Stimulated activated naive CD8-positive, alpha-beta T cell treated with anti-CD3 and anti-CD28 coated beads, Interleukin-15, amount 100 ng/mL, for 72 hours (primary cell): ENCODE data around the gene CNN2.
A peak's percentile ranks its signal among the peaks of the same experiment; 100 is the strongest.

Source experiments
- ATAC-seq: fragments of 150-1000 bp; cut with Tn5 transposase; 2 replicates; pipeline ENCODE4 v1.10.0; 2021; ENCODE audit warnings: mild to moderate bottlenecking, moderate library complexity
- DNase-seq, 2 donors: peaks; one replicate each; pipeline ENCODE4 v3.0.0; 2021 to 2022
- H3K27ac Mint-ChIP-seq, 2 donors: one replicate each; pipeline ENCODE4 v1.8.0; 2022; ENCODE audit warnings: mild to moderate bottlenecking in 2 of 2, mixed read lengths in 2 of 2, moderate library complexity in 2 of 2
- H3K27me3 Mint-ChIP-seq: one replicate; pipeline ENCODE4 v1.8.0; 2022; ENCODE audit warnings: mixed read lengths
- H3K4me1 Mint-ChIP-seq: one replicate; pipeline ENCODE4 v1.8.0; 2022; ENCODE audit warnings: mild to moderate bottlenecking, mixed read lengths
- H3K4me3 Mint-ChIP-seq, 2 donors: one replicate each; pipeline ENCODE4 v1.8.0; 2022; ENCODE audit warnings: mild to moderate bottlenecking in 2 of 2, mixed read lengths in 2 of 2, moderate library complexity in 1 of 2
- H3K9me3 Mint-ChIP-seq, 2 donors: one replicate each; pipeline ENCODE4 v1.8.0; 2022; ENCODE audit warnings: mixed read lengths in 2 of 2

Gene CNN2

GRCh38 chr19:1027650-1028061, 1.2 kb downstream of the CNN2 start:
- Mint-ChIP-seq H3K27ac (peak overlapping the region; percentile 72 to 93), H3K27me3 (no peaks in the 10 kb centered on the region), H3K4me1 (peaks cover 46% of the 10 kb centered on the region), H3K9me3 (no peaks in the 10 kb centered on the region), H3K4me3 (peak overlapping the region; percentile 89 to 96)
- ATAC-seq: peak; percentile 33
- DNase-seq: peak in 1 of 2 donors; percentile 38

- H3K4me3 Mint-ChIP-seq: peak overlapping the region; percentile 89 to 96
- ATAC-seq (peak; percentile 69), DNase-seq (peak; percentile 43 to 63)
- H3K4me1 Mint-ChIP-seq: peaks cover 51% of the 10 kb centered on the region
- H3K27me3 Mint-ChIP-seq: no peaks in the 10 kb centered on the region
- H3K27ac Mint-ChIP-seq: peak overlapping the region; percentile 72 to 93
- no peaks in the 10 kb centered on the region for H3K9me3 Mint-ChIP-seq
Measured at GRCh38 chr19:1028062-1028926, 1.9 kb downstream of the CNN2 start.

- Mint-ChIP-seq H3K27ac (no peak overlapping the region), H3K4me3 (no peak overlapping the region), H3K4me1 (peaks cover 65% of the 10 kb centered on the region), H3K9me3 (no peaks in the 10 kb centered on the region), H3K27me3 (no peaks in the 10 kb centered on the region)
- ATAC-seq (no peak), DNase-seq (no peak)
Measured at GRCh38 chr19:1032264-1032867, 6.0 kb downstream of the CNN2 start.

- Mint-ChIP-seq H3K9me3 (no peaks in the 10 kb centered on the region), H3K4me1 (peaks cover 73% of the 10 kb centered on the region), H3K27ac (no peak overlapping the region), H3K4me3 (no peak overlapping the region), H3K27me3 (no peaks in the 10 kb centered on the region)
- ATAC-seq (no peak), DNase-seq (no peak)
Measured at GRCh38 chr19:1035998-1036621, 9.7 kb downstream of the CNN2 start.

GRCh38 chr19:1037621-1038064, 11.2 kb downstream of the CNN2 start:
- Mint-ChIP-seq H3K4me1 (peaks cover 78% of the 10 kb centered on the region), H3K4me3 (peak overlapping the region; percentile 60 to 94)

GRCh38 chr19:1038978-1039645, 12.7 kb downstream of the CNN2 start:
- no peaks in the 10 kb centered on the region for H3K9me3 Mint-ChIP-seq
- peak overlapping the region in 1 of 2 donors; percentile 57 for H3K27ac Mint-ChIP-seq
- DNase-seq (no peak), ATAC-seq (no peak)
- H3K4me1 Mint-ChIP-seq: peaks cover 75% of the 10 kb centered on the region
- no peaks in the 10 kb centered on the region for H3K27me3 Mint-ChIP-seq
- peak overlapping the region; percentile 94 to 97 for H3K4me3 Mint-ChIP-seq

More at GRCh38 chr19:1037621-1038064, 11.2 kb downstream of the CNN2 start:
- no peaks in the 10 kb centered on the region for H3K9me3 Mint-ChIP-seq
- DNase-seq (no peak), ATAC-seq (no peak)
- no peaks in the 10 kb centered on the region for H3K27me3 Mint-ChIP-seq
- peak overlapping the region in 1 of 2 donors; percentile 43 for H3K27ac Mint-ChIP-seq

- ATAC-seq (peak; percentile 95), DNase-seq (peak; percentile 100)
- Mint-ChIP-seq H3K27me3 (no peaks in the 10 kb centered on the region), H3K4me1 (peaks cover 75% of the 10 kb centered on the region), H3K4me3 (peak within 1 kb of the TSS; percentile 94 to 97), H3K9me3 (no peaks in the 10 kb centered on the region), H3K27ac (peak within 1 kb of the TSS; percentile 73 to 93)
Measured at GRCh38 chr19:1039646-1040475, 13.5 kb downstream of the CNN2 start, which contains the start of gene ABCA7. Gene ABCA7, plus strand, starts transcription at chr19:1040107. Its CDS starts 1,255 bp downstream, at chr19:1041362.

GRCh38 chr19:1040476-1041271, 14.3 kb downstream of the CNN2 start:
- Mint-ChIP-seq H3K27me3 (no peaks in the 10 kb centered on the region), H3K27ac (peak overlapping the region; percentile 86), H3K4me1 (peaks cover 69% of the 10 kb centered on the region), H3K4me3 (peak overlapping the region; percentile 94 to 97), H3K9me3 (no peaks in the 10 kb centered on the region)
- peak; percentile 85 to 93 for DNase-seq
- ATAC-seq: peak; percentile 75

GRCh38 chr19:1041272-1041834, 14.9 kb downstream of the CNN2 start:
- ATAC-seq (no peak), DNase-seq (no peak)
- Mint-ChIP-seq H3K27me3 (no peaks in the 10 kb centered on the region), H3K4me1 (peaks cover 62% of the 10 kb centered on the region), H3K4me3 (peak overlapping the region; percentile 94 to 97), H3K27ac (peak overlapping the region in 1 of 2 donors; percentile 86), H3K9me3 (no peaks in the 10 kb centered on the region)

- H3K4me1 Mint-ChIP-seq: peaks cover 57% of the 10 kb centered on the region
- ATAC-seq (no peak), DNase-seq (no peak)
- H3K27ac Mint-ChIP-seq: no peak overlapping the region
- no peaks in the 10 kb centered on the region for H3K27me3 Mint-ChIP-seq
- no peaks in the 10 kb centered on the region for H3K9me3 Mint-ChIP-seq
- peak overlapping the region in 1 of 2 donors; percentile 13 for H3K4me3 Mint-ChIP-seq
Measured at GRCh38 chr19:1041835-1042685, 15.7 kb downstream of the CNN2 start.

GRCh38 chr19:1042689-1043511, 16.5 kb downstream of the CNN2 start:
- DNase-seq (no peak), ATAC-seq (no peak)
- Mint-ChIP-seq H3K27ac (no peak overlapping the region), H3K4me3 (no peak overlapping the region), H3K9me3 (no peaks in the 10 kb centered on the region), H3K4me1 (peaks cover 50% of the 10 kb centered on the region), H3K27me3 (no peaks in the 10 kb centered on the region)

- ATAC-seq (peak; percentile 70), DNase-seq (peak; percentile 76 to 77)
- Mint-ChIP-seq H3K27ac (no peak overlapping the region), H3K27me3 (no peaks in the 10 kb centered on the region), H3K4me1 (peaks cover 26% of the 10 kb centered on the region), H3K9me3 (no peaks in the 10 kb centered on the region), H3K4me3 (no peak overlapping the region)
Measured at GRCh38 chr19:1045247-1045603, 18.8 kb downstream of the CNN2 start.
